IMR-90 (cell line): ENCODE data around the gene TFDP2. TPM values are rescaled to one million over a fixed set of nuclear protein-coding genes. Genes with fewer than 3 reads are reported as not detected.
A peak's percentile ranks its signal among the peaks of the same experiment; 100 is the strongest.

Experiments used
- ATAC-seq: fragments of 200-7000 bp; cut with Tn5 transposase; 2 replicates; pipeline ENCODE4 v1.9.1; 2020; ENCODE audit warnings: low read depth, mild to moderate bottlenecking, moderate library complexity
- BruUV-seq: library from RNA; stranded (reverse); fragments of 400-500 nt; replicated peaks from 2 replicates; lab custom pipeline; 2021; lab: Mats Ljungman, UMichigan
- CTCF ChIA-PET: fragments of 300-600 bp; formaldehyde crosslinking; extraction: SDS; loops from one replicate; lab custom pipeline; 2021; ENCODE audit warnings: antibody characterized with exemption; lab: Yijun Ruan, JAX
- POLR2A ChIA-PET: fragments of 300-600 bp; sonication (Branson Sonifier 250); formaldehyde crosslinking; loops from one replicate; lab custom pipeline; 2022; ENCODE audit warnings: antibody characterized with exemption; ENCODE audit not compliant: unreplicated experiment; lab: Charles Lee
- DNase-seq: peaks from one replicate; pipeline ENCODE4 v3.0.0; 2013
- H2AFZ ChIP-seq: replicated peaks from 2 replicates; pipeline ENCODE3; 2013; ENCODE audit warnings: low read length, mild to moderate bottlenecking; ENCODE audit not compliant: poor library complexity
- H2AK5ac ChIP-seq: 2 replicates; pipeline ENCODE4 v1.6.1; 2013; ENCODE audit warnings: low read depth, low read length, inconsistent platforms
- H2AK9ac ChIP-seq: replicated peaks from 2 replicates; pipeline ENCODE3; 2013; ENCODE audit warnings: mild to moderate bottlenecking, low read depth, low read length, moderate library complexity; ENCODE audit not compliant: poor library complexity
- H2BK120ac ChIP-seq: 2 replicates; pipeline ENCODE4 v1.6.1; 2013; ENCODE audit warnings: low read depth, low read length, inconsistent platforms
- H2BK15ac ChIP-seq: 3 replicates; pipeline ENCODE4 v1.6.1; 2013; ENCODE audit warnings: low read depth, low read length, inconsistent platforms
- H2BK20ac ChIP-seq: 2 replicates; pipeline ENCODE4 v1.6.1; 2013; ENCODE audit warnings: low read depth, mild to moderate bottlenecking, inconsistent platforms, low read length, moderate library complexity
- H2BK5ac ChIP-seq: 2 replicates; pipeline ENCODE4 v1.6.1; 2013; ENCODE audit warnings: mild to moderate bottlenecking, low read depth, low read length, inconsistent platforms; ENCODE audit not compliant: poor library complexity, severe bottlenecking
- H3K14ac ChIP-seq: replicated peaks from 2 replicates; pipeline ENCODE4 v1.6.1; 2013; ENCODE audit warnings: low read depth, low read length, inconsistent platforms
- H3K18ac ChIP-seq: 2 replicates; pipeline ENCODE4 v1.6.1; 2013; ENCODE audit warnings: low read depth, low read length, control low read depth
- H3K23ac ChIP-seq: 2 replicates; pipeline ENCODE4 v1.6.1; 2013; ENCODE audit warnings: low read depth, low read length, inconsistent platforms
- H3K27ac ChIP-seq: 2 replicates; pipeline ENCODE4 v1.5.1; 2013; ENCODE audit warnings: mild to moderate bottlenecking, control low read depth, low read length; ENCODE audit not compliant: insufficient read depth
- H3K27me3 ChIP-seq: 2 replicates; pipeline ENCODE4 v1.6.1; 2013; ENCODE audit warnings: low read length; ENCODE audit not compliant: control insufficient read depth, insufficient read depth
- H3K36me3 ChIP-seq: 2 replicates; pipeline ENCODE4 v1.6.1; 2013; ENCODE audit warnings: low read length, mixed read lengths; ENCODE audit not compliant: control insufficient read depth, insufficient read depth
- H3K4ac ChIP-seq: 2 replicates; pipeline ENCODE4 v1.6.1; 2013; ENCODE audit warnings: low read depth, low read length, inconsistent platforms
- H3K4me1 ChIP-seq: 2 replicates; pipeline ENCODE4 v1.6.1; 2013; ENCODE audit warnings: low read length, mixed read lengths; ENCODE audit not compliant: control insufficient read depth, insufficient read depth
- H3K4me2 ChIP-seq: 2 replicates; pipeline ENCODE4 v1.6.1; 2013; ENCODE audit warnings: low read depth, mild to moderate bottlenecking, control low read depth, low read length, moderate library complexity
- H3K4me3 ChIP-seq: 2 replicates; pipeline ENCODE4 v1.5.1; 2013; ENCODE audit warnings: low read depth, mild to moderate bottlenecking, control low read depth, low read length, moderate library complexity; ENCODE audit not compliant: insufficient read depth
- H3K56ac ChIP-seq: 2 replicates; pipeline ENCODE4 v1.6.1; 2013; ENCODE audit warnings: low read length, inconsistent platforms; ENCODE audit not compliant: insufficient read depth; ENCODE audit errors: extremely low read depth
- H3K79me1 ChIP-seq, 2 experiments: 2 replicates each; pipeline ENCODE4 v1.6.1; 2013; ENCODE audit warnings: low read length in 2 of 2, inconsistent platforms in 1 of 2, low read depth in 1 of 2
- H3K9ac ChIP-seq: 2 replicates; pipeline ENCODE4 v1.6.1; 2013; ENCODE audit warnings: low read depth, low read length, control low read depth
- H3K9me1 ChIP-seq: 2 replicates; pipeline ENCODE4 v1.6.1; 2013; ENCODE audit warnings: low read length, inconsistent platforms; ENCODE audit not compliant: insufficient read depth
- H3K9me3 ChIP-seq: 2 replicates; pipeline ENCODE4 v1.6.1; 2013; ENCODE audit warnings: low read length; ENCODE audit not compliant: control insufficient read depth, insufficient read depth
- H4K20me1 ChIP-seq: 2 replicates; pipeline ENCODE4 v1.6.1; 2013; ENCODE audit warnings: low read length, inconsistent platforms; ENCODE audit not compliant: insufficient read depth
- H4K5ac ChIP-seq: 2 replicates; pipeline ENCODE4 v1.6.1; 2013; ENCODE audit warnings: mild to moderate bottlenecking, low read depth, low read length, control low read depth
- H4K8ac ChIP-seq, 2 experiments: 2 replicates each; pipeline ENCODE4 v1.6.1; 2013; ENCODE audit warnings: low read depth in 2 of 2, low read length in 2 of 2, control low read depth in 1 of 2, inconsistent platforms in 1 of 2
- H4K91ac ChIP-seq: 2 replicates; pipeline ENCODE4 v1.6.1; 2013; ENCODE audit warnings: low read depth, low read length, inconsistent platforms; ENCODE audit not compliant: insufficient read depth
- CEBPB ChIP-seq: IDR thresholded peaks from 2 replicates; pipeline ENCODE4 v1.6.1; 2012; ENCODE audit warnings: low read depth, low read length, improper control_type of control experiment
- CHD1 ChIP-seq: IDR thresholded peaks from 2 replicates; pipeline ENCODE4 v1.6.1; 2012; ENCODE audit warnings: low read depth, low read length, improper control_type of control experiment
- CTCF ChIP-seq: conservative IDR thresholded peaks from 2 replicates; pipeline ENCODE4 v1.5.1; 2012; ENCODE audit warnings: mild to moderate bottlenecking, low read depth, low read length, improper control_type of control experiment
- ELK1 ChIP-seq: fragments of 150-350 bp; IDR thresholded peaks from 2 replicates; pipeline ENCODE4 v1.6.1; 2016; ENCODE audit warnings: low read depth, mild to moderate bottlenecking, low read length, moderate library complexity, borderline replicate concordance
- MAZ ChIP-seq: IDR thresholded peaks from 2 replicates; pipeline ENCODE4 v1.6.1; 2012; ENCODE audit warnings: low read depth, mild to moderate bottlenecking, low read length, improper control_type of control experiment, moderate library complexity, borderline replicate concordance
- MXI1 ChIP-seq: IDR thresholded peaks from 2 replicates; pipeline ENCODE4 v1.6.1; 2012; ENCODE audit warnings: low read depth, mild to moderate bottlenecking, low read length, moderate library complexity, borderline replicate concordance
- NFE2L2 ChIP-seq: fragments of 150-350 bp; IDR thresholded peaks from 2 replicates; pipeline ENCODE4 v1.6.1; 2016; ENCODE audit warnings: low read depth, mild to moderate bottlenecking, low read length
- POLR2A ChIP-seq: IDR thresholded peaks from 2 replicates; pipeline ENCODE4 v1.6.1; 2012; ENCODE audit warnings: mild to moderate bottlenecking, low read depth, low read length
- RCOR1 ChIP-seq: IDR thresholded peaks from 2 replicates; pipeline ENCODE4 v1.6.1; 2012; ENCODE audit warnings: mild to moderate bottlenecking, low read length, improper control_type of control experiment; ENCODE audit not compliant: insufficient replicate concordance
- RFX5 ChIP-seq: IDR thresholded peaks from 2 replicates; pipeline ENCODE4 v1.8.0; 2012; ENCODE audit warnings: low read depth, mild to moderate bottlenecking, low read length, moderate library complexity
- SMC3 ChIP-seq: fragments of 150-350 bp; IDR thresholded peaks from 2 replicates; pipeline ENCODE4 v1.6.1; 2016; ENCODE audit warnings: low read depth, mild to moderate bottlenecking, antibody characterized with exemption, low read length, moderate library complexity
- WGBS, 2 experiments: methylation state at CpG; one replicate each; pipeline versions ENCODE4 v1.1.5 to v1.1.7; 2013; ENCODE audit warnings: missing lambda C conversion rate in 2 of 2; ENCODE audit not compliant: insufficient read length in 1 of 2; ENCODE audit errors: extremely low coverage in 2 of 2; 5-methylcytosine and 5-hydroxymethylcytosine counted together
- dilution Hi-C: fragments of 300-500 bp; cut with HindIII; formaldehyde crosslinking; loops from one replicate; pipeline ENCODE4 v1.14.3; 2018; ENCODE audit warnings: low sequenced_read_pairs; ENCODE audit not compliant: unreplicated experiment
- in situ Hi-C: fragments of 300-500 bp; cut with MboI; formaldehyde crosslinking; loops from 3 replicates; pipeline ENCODE4 v1.14.3; 2019; ENCODE audit warnings: low sequenced_read_pairs, inconsistent platforms, mixed read lengths
- intact Hi-C: fragments of 100-400 bp; cut with micrococcal nuclease; formaldehyde crosslinking; loops from 2 replicates; pipeline ENCODE4 v1.10.0; 2022
- polyA plus RNA-seq, 3 experiments: library from polyadenylated mRNA; depleted of rRNA; stranded (reverse); fragments of >200 nt; gene quantifications; 2 replicates each; pipeline ENCODE4 v1.2.3, GENCODE V29; 2012; ENCODE audit warnings: low replicate concordance in 1 of 3
- total RNA-seq: library from RNA; depleted of rRNA; stranded (reverse); fragments of >200 nt; gene quantifications from 2 replicates; pipeline ENCODE4 v1.2.3, GENCODE V29; 2012
- TF ChIP-seq, protein P1 (sequence below): fragments of 150-350 bp; IDR thresholded peaks from 2 replicates; pipeline ENCODE4 v1.6.1; 2017; ENCODE audit warnings: mild to moderate bottlenecking, antibody characterized with exemption, low read length, low read depth

The TFDP2 gene
- total and polyA plus RNA-seq, 2 of the 4 experiments (the other 2 are of a cell fraction) = 10.7 to 23.7 TPM

GRCh38 chr3:141949399-141949798 lies 199.9 kb downstream of the TFDP2 start:
- H2AK5ac ChIP-seq = 0 out of 2 replicates have a peak overlapping the region, but pooled peaks have one; percentile 16
- H3K9me1 ChIP-seq = peaks cover 3% of the 10 kb centered on the region; the same call in 1 of the 2 replicates
- no peaks in the 10 kb centered on the region for H3K27me3 ChIP-seq
- no peak overlapping the region for H4K5ac ChIP-seq
- H3K18ac ChIP-seq = no peak overlapping the region
- dilution Hi-C loops = no loop called here
- DNase-seq (no peak), ATAC-seq (no peak)
- no peak overlapping the region for H2BK120ac ChIP-seq
- H3K4me1 ChIP-seq = no peaks in the 10 kb centered on the region
- no peak overlapping the region for H2AFZ ChIP-seq
- H3K14ac ChIP-seq = no peak overlapping the region
- no peaks in the 10 kb centered on the region for H3K79me1 ChIP-seq
- H3K4me3 ChIP-seq = no peak overlapping the region
- H3K56ac ChIP-seq = no peak overlapping the region
- no peak overlapping the region for H2AK9ac ChIP-seq
- no peak overlapping the region for H3K4ac ChIP-seq
- H3K9me3 ChIP-seq = no peaks in the 10 kb centered on the region
- no peak overlapping the region for H3K9ac ChIP-seq
- WGBS, 2 experiments = 98% methylated on average over 6 of the region's 10 CpGs; no CpG with 5 or more reads in 1 of the 2 experiments
- H2BK5ac ChIP-seq = no peak overlapping the region
- CTCF ChIA-PET = no interaction called here
- H3K36me3 ChIP-seq = peaks cover 12% of the 10 kb centered on the region
- no peak overlapping the region for H3K23ac ChIP-seq
- TF ChIP-seq POLR2A (no peak), CEBPB (no peak), MAZ (no peak), RFX5 (no peak), CHD1 (no peak), ELK1 (no peak), CTCF (no peak), SMC3 (no peak), MXI1 (no peak), RCOR1 (no peak), NFE2L2 (no peak)
- TF ChIP-seq, protein P1, sequence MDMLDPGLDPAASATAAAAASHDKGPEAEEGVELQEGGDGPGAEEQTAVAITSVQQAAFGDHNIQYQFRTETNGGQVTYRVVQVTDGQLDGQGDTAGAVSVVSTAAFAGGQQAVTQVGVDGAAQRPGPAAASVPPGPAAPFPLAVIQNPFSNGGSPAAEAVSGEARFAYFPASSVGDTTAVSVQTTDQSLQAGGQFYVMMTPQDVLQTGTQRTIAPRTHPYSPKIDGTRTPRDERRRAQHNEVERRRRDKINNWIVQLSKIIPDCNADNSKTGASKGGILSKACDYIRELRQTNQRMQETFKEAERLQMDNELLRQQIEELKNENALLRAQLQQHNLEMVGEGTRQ = no peak
- no peaks in the 10 kb centered on the region for H4K20me1 ChIP-seq
- no peak overlapping the region for H4K91ac ChIP-seq
- no peak overlapping the region for H4K8ac ChIP-seq
- intact Hi-C loops = no loop called here
- H3K4me2 ChIP-seq = no peak overlapping the region
- H2BK15ac ChIP-seq = no peak overlapping the region
- no peak overlapping the region for H2BK20ac ChIP-seq
- no peak overlapping the region for H3K27ac ChIP-seq
- BruUV-seq = no TSS peak
- POLR2A ChIA-PET = no interaction called here
- in situ Hi-C loops = no loop called here
